ENCODE results near the gene INPP1. TPM values are rescaled to one million over a fixed set of nuclear protein-coding genes. Genes with fewer than 3 reads are reported as not detected.

Gene INPP1
- total RNA-seq, 2 experiments from 2014 or later = 10.6 to 11.9 TPM

- CTCF ChIA-PET = interaction anchor here (0.5 to 1.9 kb wide), 4 partner anchors 14 to 191 kb away, joined by 3 to 5 read pairs (median 4); no protein-coding TSS in a partner anchor
- peak; percentile 59 for DNase-seq
- Mint-ChIP-seq H3K36me3 (ENCODE audit: low read depth) (peaks cover 13% of the 10 kb centered on the region), H3K9me3 (no peaks in the 10 kb centered on the region), H3K4me3 (peak within 1 kb of the TSS; percentile 84), H3K27me3 (no peaks in the 10 kb centered on the region), H3K27ac (peak within 1 kb of the TSS; percentile 88), H3K4me1 (peaks cover 30% of the 10 kb centered on the region)
- POLR2A ChIA-PET = interaction anchor here (0.7 to 4.4 kb wide), 14 partner anchors 8 to 747 kb away, joined by 3 to 43 read pairs (median 4); partner anchors contain the start of genes ASNSD1, GLS, HIBCH and INPP1
Observed at GRCh38 chr2:190407662-190408537, 64.5 kb downstream of the INPP1 start, which contains the start of gene MFSD6. Gene MFSD6 (plus strand): TSS chr2:190408355. CDS start chr2:190436030, 27,675 bp downstream.

GRCh38 chr2:190408538-190409271 lies 65.3 kb downstream of the INPP1 start:
- peaks cover 38% of the 10 kb centered on the region for H3K4me1 Mint-ChIP-seq
- peaks cover 17% of the 10 kb centered on the region for H3K36me3 Mint-ChIP-seq (ENCODE audit: low read depth)
- DNase-seq = peak; percentile 76
- H3K27ac Mint-ChIP-seq = peak overlapping the region; percentile 88
- POLR2A ChIA-PET = interaction anchor here (0.7 to 4.4 kb wide), 6 partner anchors 49 to 472 kb away, joined by 4 to 43 read pairs (median 6); partner anchors contain the start of genes GLS and NEMP2
- H3K4me3 Mint-ChIP-seq = peak overlapping the region; percentile 84
- CTCF ChIA-PET = interaction anchor here (2.2 kb wide), 1 partner anchor 26 kb away, joined by 6 read pairs; no protein-coding TSS in a partner anchor
- H3K27me3 Mint-ChIP-seq = no peaks in the 10 kb centered on the region
- H3K9me3 Mint-ChIP-seq = no peaks in the 10 kb centered on the region

- Mint-ChIP-seq H3K27ac (peak overlapping the region; percentile 88), H3K27me3 (no peaks in the 10 kb centered on the region), H3K4me1 (peaks cover 39% of the 10 kb centered on the region), H3K36me3 (ENCODE audit: low read depth) (peaks cover 17% of the 10 kb centered on the region), H3K9me3 (no peaks in the 10 kb centered on the region), H3K4me3 (peak overlapping the region; percentile 84)
- POLR2A ChIA-PET = interaction anchor here (1.2 to 4.4 kb wide), 3 partner anchors 124 to 472 kb away, joined by 3 to 43 read pairs (median 17); partner anchors contain the start of genes GLS and NEMP2
- CTCF ChIA-PET = interaction anchor here (1.2 to 2.2 kb wide), 2 partner anchors 27 to 270 kb away, joined by 4 to 6 read pairs; no protein-coding TSS in a partner anchor
- DNase-seq = no peak
Observed at GRCh38 chr2:190409616-190410015, 66.2 kb downstream of the INPP1 start.

DNA sequence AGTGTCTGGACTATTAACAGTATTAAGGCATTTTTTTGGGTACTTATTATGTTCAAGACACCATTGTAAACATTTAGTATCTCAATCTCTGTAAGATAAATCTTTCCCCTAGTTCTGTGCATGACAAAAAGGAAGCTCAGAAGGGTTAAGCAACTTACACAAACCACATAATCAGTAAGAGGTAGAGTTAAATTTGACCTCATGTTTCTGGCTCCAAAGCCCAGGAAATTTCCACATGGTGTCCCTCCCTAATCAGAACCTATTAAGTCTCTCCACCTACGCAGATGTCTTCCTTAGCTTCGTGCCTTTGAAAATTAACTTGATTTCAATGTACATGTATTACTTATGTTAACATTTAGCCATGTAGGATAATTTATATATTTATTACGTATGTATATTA lies 66.8 kb downstream of the INPP1 start:
- peaks cover 17% of the 10 kb centered on the region for H3K36me3 Mint-ChIP-seq (ENCODE audit: low read depth)
- no peak overlapping the region for H3K27ac Mint-ChIP-seq
- H3K9me3 Mint-ChIP-seq = no peaks in the 10 kb centered on the region
- peak overlapping the region; percentile 84 for H3K4me3 Mint-ChIP-seq
- H3K4me1 Mint-ChIP-seq = peaks cover 39% of the 10 kb centered on the region
- POLR2A ChIA-PET = interaction anchor here (0.9 to 4.4 kb wide), 3 partner anchors 122 to 240 kb away, joined by 3 to 43 read pairs (median 3); partner anchors contain the start of gene NEMP2
- DNase-seq = no peak
- CTCF ChIA-PET = interaction anchor here (1.2 to 2.2 kb wide), 2 partner anchors 27 to 270 kb away, joined by 4 to 6 read pairs; no protein-coding TSS in a partner anchor
- H3K27me3 Mint-ChIP-seq = no peaks in the 10 kb centered on the region

DNA sequence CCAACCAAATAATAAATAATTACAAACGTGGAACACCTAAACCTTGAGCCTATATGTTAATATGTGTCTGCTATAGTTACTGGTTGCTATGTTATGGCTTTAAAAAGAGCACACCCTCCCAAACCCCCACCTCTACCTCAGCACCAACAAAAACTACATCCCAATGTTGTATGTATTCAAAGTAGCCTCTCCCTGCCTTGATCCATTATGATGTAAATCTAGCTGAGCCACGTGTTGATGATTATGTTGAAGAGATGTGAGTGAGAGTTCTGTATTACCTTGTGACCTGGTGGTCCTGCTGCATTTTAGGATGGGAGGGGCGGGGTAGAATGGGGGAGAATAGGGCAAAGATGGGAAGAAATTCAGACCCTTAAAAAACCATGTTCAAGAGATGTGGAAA lies 69.6 kb downstream of the INPP1 start:
- Mint-ChIP-seq H3K27me3 (no peaks in the 10 kb centered on the region), H3K4me3 (no peak overlapping the region), H3K27ac (no peak overlapping the region), H3K36me3 (ENCODE audit: low read depth) (peaks cover 27% of the 10 kb centered on the region), H3K9me3 (no peaks in the 10 kb centered on the region), H3K4me1 (peaks cover 50% of the 10 kb centered on the region)
- DNase-seq = no peak
- POLR2A ChIA-PET = no interaction called here
- CTCF ChIA-PET = no interaction called here

GRCh38 chr2:190413421-190413820 lies 70.0 kb downstream of the INPP1 start:
- Mint-ChIP-seq H3K27ac (no peak overlapping the region), H3K27me3 (no peaks in the 10 kb centered on the region), H3K36me3 (ENCODE audit: low read depth) (peaks cover 30% of the 10 kb centered on the region), H3K4me3 (no peak overlapping the region), H3K9me3 (no peaks in the 10 kb centered on the region), H3K4me1 (peaks cover 50% of the 10 kb centered on the region)
- CTCF ChIA-PET = no interaction called here
- DNase-seq = no peak
- POLR2A ChIA-PET = no interaction called here

DNA sequence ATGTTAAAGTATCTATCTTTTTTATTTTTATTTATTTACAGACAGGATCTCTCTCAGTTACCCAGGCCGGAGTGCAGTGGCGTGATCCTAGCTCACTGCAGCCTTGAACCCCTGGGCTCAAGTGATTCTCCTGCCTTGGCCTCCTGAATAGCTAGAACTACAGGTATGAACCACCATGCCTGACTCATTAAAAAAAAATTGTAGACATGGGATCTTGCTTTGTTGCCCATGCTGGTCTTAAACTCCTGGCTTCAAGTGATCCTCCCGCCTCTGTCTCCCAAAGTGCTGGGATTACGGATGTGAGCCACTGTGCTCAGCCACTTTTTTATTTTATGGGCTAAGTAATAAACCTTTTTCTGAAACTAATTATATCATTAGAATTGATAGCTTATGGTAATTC lies 71.9 kb downstream of the INPP1 start:
- Mint-ChIP-seq H3K9me3 (no peaks in the 10 kb centered on the region), H3K4me1 (peaks cover 37% of the 10 kb centered on the region), H3K36me3 (ENCODE audit: low read depth) (peaks cover 34% of the 10 kb centered on the region), H3K4me3 (no peak overlapping the region), H3K27me3 (no peaks in the 10 kb centered on the region), H3K27ac (no peak overlapping the region)
- ChIA-PET POLR2A (interaction anchor here (1.3 to 3.6 kb wide), 5 partner anchors 8 to 466 kb away, joined by 3 to 25 read pairs (median 4); partner anchors contain the start of genes GLS and NEMP2), CTCF (interaction anchor here (1.0 kb wide), 1 partner anchor 96 kb away, joined by 3 read pairs; the partner anchor contains the start of gene HIBCH)
- no peak for DNase-seq

DNA sequence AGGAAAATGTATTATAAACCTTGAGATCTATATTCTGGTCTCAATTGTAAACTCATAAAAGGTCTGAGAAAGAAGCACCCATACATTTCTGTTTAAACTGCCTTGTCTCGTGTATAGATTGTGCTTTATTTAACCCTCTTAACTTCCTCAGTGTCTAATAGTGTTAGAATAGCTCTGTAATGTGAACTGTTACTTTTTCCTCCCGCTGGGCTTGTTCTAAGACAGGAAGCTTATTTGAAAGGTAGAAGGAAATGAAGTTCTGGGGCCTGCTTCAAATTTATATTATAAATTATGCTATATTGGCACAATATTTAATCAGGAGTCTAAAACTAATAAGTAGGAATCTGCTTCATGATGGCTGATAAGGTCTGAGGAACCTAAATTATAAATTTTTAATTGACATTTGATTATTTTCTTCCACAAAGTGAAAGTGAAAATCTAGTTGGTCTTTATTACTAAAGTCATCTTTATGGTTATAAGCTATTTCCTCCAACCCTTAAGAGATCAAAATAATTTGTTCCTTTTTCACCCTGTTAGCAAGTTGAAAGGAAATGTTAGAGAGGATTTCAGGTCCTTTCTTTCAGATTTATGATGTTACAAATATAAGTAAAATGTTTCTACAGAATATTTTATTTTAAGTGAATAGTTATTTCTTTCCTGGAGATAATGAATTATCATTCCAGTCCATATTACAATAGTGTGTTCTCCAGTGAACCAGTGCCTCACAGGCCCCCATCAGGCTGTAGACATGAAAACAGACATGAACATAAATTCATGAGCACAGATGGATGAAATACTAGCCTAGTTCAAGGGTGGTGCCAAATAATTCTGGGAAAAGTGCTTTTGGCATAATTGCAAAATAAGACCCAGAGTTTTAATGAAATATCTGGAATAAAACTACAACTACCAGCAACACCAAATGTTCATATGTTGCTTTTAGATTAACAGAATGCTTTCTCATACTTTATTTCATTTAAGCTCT lies 72.7 kb downstream of the INPP1 start:
- H3K36me3 Mint-ChIP-seq (ENCODE audit: low read depth) = peaks cover 37% of the 10 kb centered on the region
- H3K4me1 Mint-ChIP-seq = peaks cover 33% of the 10 kb centered on the region
- no peaks in the 10 kb centered on the region for H3K27me3 Mint-ChIP-seq
- POLR2A ChIA-PET = interaction anchor here (0.5 to 3.6 kb wide), 7 partner anchors 9 to 465 kb away, joined by 3 to 25 read pairs (median 4); partner anchors contain the start of genes GLS and NEMP2
- H3K4me3 Mint-ChIP-seq = peak overlapping the region; percentile 63
- CTCF ChIA-PET = interaction anchor here (1.2 kb wide), 1 partner anchor 17 kb away, joined by 4 read pairs; no protein-coding TSS in a partner anchor
- DNase-seq = no peak
- peak overlapping the region; percentile 79 for H3K27ac Mint-ChIP-seq
- no peaks in the 10 kb centered on the region for H3K9me3 Mint-ChIP-seq

- no peaks in the 10 kb centered on the region for H3K9me3 Mint-ChIP-seq
- peaks cover 23% of the 10 kb centered on the region for H3K4me1 Mint-ChIP-seq
- no peak for DNase-seq
- H3K27me3 Mint-ChIP-seq = no peaks in the 10 kb centered on the region
- no peak overlapping the region for H3K27ac Mint-ChIP-seq
- H3K4me3 Mint-ChIP-seq = no peak overlapping the region
- CTCF ChIA-PET = no interaction called here
- POLR2A ChIA-PET = interaction anchor here (3.6 kb wide), 1 partner anchor 116 kb away, joined by 25 read pairs; the partner anchor contains the start of gene NEMP2
- peaks cover 30% of the 10 kb centered on the region for H3K36me3 Mint-ChIP-seq (ENCODE audit: low read depth)
Observed at GRCh38 chr2:190417045-190417842, 73.9 kb downstream of the INPP1 start.

DNA sequence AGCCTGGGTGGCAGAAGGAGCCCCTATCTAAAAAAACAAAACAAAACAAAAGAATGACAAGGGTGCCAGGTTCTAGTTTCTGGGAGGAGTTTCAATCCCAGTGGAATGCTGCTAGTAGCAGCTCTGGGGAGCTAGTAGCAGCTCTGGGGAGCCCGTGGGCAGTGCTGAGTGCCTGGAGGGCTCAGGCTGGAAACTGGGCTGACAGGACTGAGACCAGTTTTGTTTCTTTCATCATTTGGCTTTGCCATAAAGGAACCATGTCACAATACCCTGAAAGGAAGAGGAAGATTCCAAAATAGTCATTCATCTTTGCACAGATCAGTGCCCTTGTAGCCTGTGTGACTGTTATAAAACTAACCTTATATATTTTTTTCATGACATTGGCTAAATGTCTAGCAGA lies 75.3 kb downstream of the INPP1 start:
- ChIA-PET CTCF (interaction anchor here (0.6 kb wide), 1 partner anchor 1023 kb away, joined by 6 read pairs; no protein-coding TSS in a partner anchor), POLR2A (no interaction called here)
- Mint-ChIP-seq H3K9me3 (no peaks in the 10 kb centered on the region), H3K27ac (no peak overlapping the region), H3K4me1 (peaks cover 12% of the 10 kb centered on the region), H3K36me3 (ENCODE audit: low read depth) (peaks cover 20% of the 10 kb centered on the region), H3K4me3 (no peak overlapping the region), H3K27me3 (no peaks in the 10 kb centered on the region)
- DNase-seq = no peak

DNA sequence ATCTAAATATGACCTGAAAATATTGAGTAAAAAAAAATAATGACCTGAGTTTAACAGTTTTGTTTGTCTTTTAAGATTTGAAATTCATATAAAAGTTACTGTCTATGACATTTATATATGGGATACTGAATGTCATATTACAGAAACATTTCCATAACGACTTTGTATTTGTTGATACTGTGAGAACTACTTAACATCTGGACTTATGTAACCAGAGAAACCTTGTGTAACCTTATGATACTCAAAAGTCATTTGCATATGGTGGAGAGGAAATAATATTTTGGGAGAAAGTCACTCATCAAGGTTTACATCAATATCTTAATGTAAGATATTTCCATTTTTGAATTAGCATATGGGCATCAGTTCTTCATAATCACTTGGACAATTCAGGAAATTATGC lies 77.4 kb downstream of the INPP1 start:
- no peaks in the 10 kb centered on the region for H3K27me3 Mint-ChIP-seq
- no peaks in the 10 kb centered on the region for H3K9me3 Mint-ChIP-seq
- ChIA-PET CTCF (no interaction called here), POLR2A (no interaction called here)
- H3K36me3 Mint-ChIP-seq (ENCODE audit: low read depth) = peaks cover 20% of the 10 kb centered on the region
- no peak overlapping the region for H3K27ac Mint-ChIP-seq
- H3K4me3 Mint-ChIP-seq = no peak overlapping the region
- peaks cover 7% of the 10 kb centered on the region for H3K4me1 Mint-ChIP-seq
- no peak for DNase-seq

All from activated CD4-positive, alpha-beta memory T cell treated with anti-CD3 and anti-CD28 coated beads, Interleukin-2, amount 10 ng/mL, durations not matched to agents 7 days and 5 days (primary cell).